CD14-positive monocyte (primary cell): Measurements from ENCODE around the gene SLC35F6. TPM values are rescaled to one million over a fixed set of nuclear protein-coding genes. Genes with fewer than 3 reads are reported as not detected.

Source experiments
- DNase-seq, 3 donors: peaks; one replicate each; pipeline ENCODE4 v3.0.0-alpha.2; 2011 to 2022
- H2AFZ ChIP-seq: 2 replicates; pipeline ENCODE4 v1.6.0; 2012; ENCODE audit warnings: mild to moderate bottlenecking, low read depth, low read length, inconsistent platforms; ENCODE audit not compliant: insufficient read depth, poor library complexity, severe bottlenecking
- H3K27ac ChIP-seq, 2 donors: 1 replicate in 1 of 2; 2 replicates in 1 of 2; pipeline ENCODE4 v1.5.1; 2012 to 2013; ENCODE audit warnings: low read length in 2 of 2, control low read depth in 1 of 2, inconsistent platforms in 1 of 2, low read depth in 1 of 2, mild to moderate bottlenecking in 1 of 2
- H3K27me3 ChIP-seq, 2 donors: one replicate each; pipeline versions ENCODE4 v1.6.0 to v1.6.1; 2011 to 2013; ENCODE audit warnings: low read length in 2 of 2; ENCODE audit not compliant: control insufficient read depth in 2 of 2, insufficient read depth in 2 of 2
- H3K36me3 ChIP-seq, 2 donors: replicated peaks in 1 of 2; 1 replicate in 1 of 2; 2 replicates in 1 of 2; pipeline versions ENCODE4 v1.5.1 to v1.6.1; 2012 to 2013; ENCODE audit warnings: low read length in 2 of 2, control low read depth in 1 of 2, inconsistent platforms in 1 of 2, mild to moderate bottlenecking in 1 of 2; ENCODE audit not compliant: insufficient read depth in 2 of 2, control insufficient read depth in 1 of 2
- H3K4me1 ChIP-seq, 2 donors: 1 replicate in 1 of 2; 2 replicates in 1 of 2; pipeline versions ENCODE4 v1.5.1 to v1.6.1; 2012 to 2013; ENCODE audit warnings: low read length in 2 of 2, control low read depth in 1 of 2, inconsistent platforms in 1 of 2, mild to moderate bottlenecking in 1 of 2, moderate library complexity in 1 of 2; ENCODE audit not compliant: insufficient read depth in 2 of 2, control insufficient read depth in 1 of 2
- H3K4me2 ChIP-seq: replicated peaks from 2 replicates; pipeline ENCODE3; 2012; ENCODE audit warnings: low read length, moderate library complexity, mild to moderate bottlenecking; ENCODE audit not compliant: poor library complexity, severe bottlenecking; ENCODE audit errors: extremely low read depth
- H3K4me3 ChIP-seq, 3 experiments: fragments of 200-600 bp in 1 of 3; sonication (generic) in 1 of 3; replicated peaks in 1 of 3; 1 replicate in 2 of 3; 2 replicates in 1 of 3; pipeline ENCODE4 v1.5.1; 2011 to 2013; ENCODE audit warnings: low read length in 3 of 3, mild to moderate bottlenecking in 3 of 3, control low read depth in 2 of 3, low read depth in 2 of 3, inconsistent platforms in 1 of 3, moderate library complexity in 1 of 3
- H3K79me2 ChIP-seq: 2 replicates; pipeline ENCODE4 v1.6.0; 2012; ENCODE audit warnings: mild to moderate bottlenecking, control low read depth, inconsistent platforms, low read length, moderate library complexity; ENCODE audit not compliant: insufficient read depth
- H3K9ac ChIP-seq: 2 replicates; pipeline ENCODE4 v1.6.0; 2017; ENCODE audit warnings: low read length, mild to moderate bottlenecking; ENCODE audit not compliant: insufficient read depth, poor library complexity, severe bottlenecking
- H3K9me3 ChIP-seq, 2 donors: replicated peaks in 1 of 2; 1 replicate in 1 of 2; 2 replicates in 1 of 2; pipeline versions ENCODE4 v1.5.1 to v1.6.1; 2012 to 2013; ENCODE audit warnings: low read length in 2 of 2, control low read depth in 1 of 2; ENCODE audit not compliant: control insufficient read depth in 1 of 2, insufficient read depth in 1 of 2
- H4K20me1 ChIP-seq: 2 replicates; pipeline ENCODE4 v1.6.0; 2012; ENCODE audit warnings: mild to moderate bottlenecking, low read length, control low read depth, moderate library complexity; ENCODE audit not compliant: insufficient read depth
- H3K27ac Mint-ChIP-seq, 7 donors: one replicate each; pipeline ENCODE4 v1.8.0; 2020; ENCODE audit warnings: mild to moderate bottlenecking in 7 of 7, mixed read lengths in 7 of 7, moderate library complexity in 6 of 7, inconsistent platforms in 2 of 7
- H3K27me3 Mint-ChIP-seq, 3 donors: one replicate each; pipeline ENCODE4 v1.8.0; 2021 to 2022; ENCODE audit warnings: low read depth in 3 of 3, mild to moderate bottlenecking in 3 of 3, mixed read lengths in 3 of 3, moderate library complexity in 3 of 3, inconsistent platforms in 1 of 3
- H3K36me3 Mint-ChIP-seq, 2 donors: one replicate each; pipeline ENCODE4 v1.8.0; 2020; ENCODE audit warnings: mixed read lengths in 2 of 2, inconsistent platforms in 1 of 2, mild to moderate bottlenecking in 1 of 2
- H3K4me1 Mint-ChIP-seq: one replicate; pipeline ENCODE4 v1.8.0; 2020; ENCODE audit warnings: mild to moderate bottlenecking, mixed read lengths
- H3K4me3 Mint-ChIP-seq, 2 donors: one replicate each; pipeline ENCODE4 v1.8.0; 2020; ENCODE audit warnings: mild to moderate bottlenecking in 2 of 2, mixed read lengths in 2 of 2, moderate library complexity in 1 of 2
- H3K9me3 Mint-ChIP-seq, 7 donors: one replicate each; pipeline ENCODE4 v1.8.0; 2020 to 2022; ENCODE audit warnings: mixed read lengths in 7 of 7, mild to moderate bottlenecking in 6 of 7, moderate library complexity in 6 of 7, inconsistent platforms in 2 of 7
- CTCF ChIP-seq: fragments of 200-600 bp; IDR thresholded peaks from one replicate; pipeline ENCODE4 v1.8.0; 2022; ENCODE audit warnings: antibody characterized with exemption, mild to moderate bottlenecking
- WGBS: methylation state at CpG from one replicate; pipeline ENCODE4 v1.1.5; 2013; ENCODE audit warnings: missing lambda C conversion rate; ENCODE audit not compliant: insufficient coverage; 5-methylcytosine and 5-hydroxymethylcytosine counted together
- intact Hi-C, 2 donors: fragments of 100-400 bp; cut with micrococcal nuclease; formaldehyde crosslinking; loops; one replicate each; pipeline versions ENCODE4 v1.15.0 to v1.15.1; 2023
- polyA plus RNA-seq, 3 donors: library from polyadenylated mRNA; depleted of rRNA in 1 of 3; unstranded in 2 of 3; stranded (reverse) in 1 of 3; fragments of 300-500 nt in 2 of 3; fragments of >200 nt in 1 of 3; fragmentation: Illumina TruSeq in 2 of 3; gene quantifications; 1 replicate in 2 of 3; 2 replicates in 1 of 3; pipeline ENCODE4 v1.2.3, GENCODE V29; 2012 to 2021

SLC35F6 gene
- polyA plus RNA-seq, 3 donors: 11.3 to 22.2 (median 15.1) TPM

GRCh38 chr2:26723991-26724750, 39.9 kb upstream of the SLC35F6 start:
- no peak overlapping the region for H2AFZ ChIP-seq
- no peak overlapping the region for H3K27ac ChIP-seq
- Mint-ChIP-seq H3K4me3 (no peak overlapping the region), H3K4me1 (no peaks in the 10 kb centered on the region), H3K36me3 (no peaks in the 10 kb centered on the region), H3K9me3 (peaks cover 0 to 5% (median 0%) of the 10 kb centered on the region in 7 donors), H3K27me3 (peaks cover 15 to 19% (median 16%) of the 10 kb centered on the region in 3 donors), H3K27ac (peak overlapping the region in 1 of 7 donors; percentile 40)
- no peak overlapping the region for H3K4me3 ChIP-seq
- no peaks in the 10 kb centered on the region for H3K36me3 ChIP-seq
- DNase-seq: no peak
- peaks cover 0 to 4% of the 10 kb centered on the region in 2 donors for H3K4me1 ChIP-seq
- peaks cover 0 to 20% of the 10 kb centered on the region in 2 donors for H3K27me3 ChIP-seq
- intact Hi-C loops: no loop called here
- no peaks in the 10 kb centered on the region for H3K79me2 ChIP-seq
- no peaks in the 10 kb centered on the region for H4K20me1 ChIP-seq
- H3K9ac ChIP-seq: no peak overlapping the region
- 85% methylated on average over 11 of the region's 14 CpGs for WGBS
- no peak for TF ChIP-seq CTCF
- no peaks in the 10 kb centered on the region for H3K9me3 ChIP-seq
- H3K4me2 ChIP-seq: no peak overlapping the region

GRCh38 chr2:26724784-26725520, 39.1 kb upstream of the SLC35F6 start:
- intact Hi-C loops: no loop called here
- H3K4me3 ChIP-seq: no peak overlapping the region
- no peak for TF ChIP-seq CTCF
- H2AFZ ChIP-seq: no peak overlapping the region
- Mint-ChIP-seq H3K4me3 (no peak overlapping the region), H3K9me3 (peaks cover 0 to 5% (median 0%) of the 10 kb centered on the region in 7 donors), H3K4me1 (no peaks in the 10 kb centered on the region), H3K27ac (no peak overlapping the region), H3K36me3 (no peaks in the 10 kb centered on the region), H3K27me3 (peaks cover 14 to 22% (median 15%) of the 10 kb centered on the region in 3 donors)
- H3K27me3 ChIP-seq: peaks cover 0 to 25% of the 10 kb centered on the region in 2 donors
- no peaks in the 10 kb centered on the region for H4K20me1 ChIP-seq
- no peaks in the 10 kb centered on the region for H3K36me3 ChIP-seq
- DNase-seq: no peak
- no peaks in the 10 kb centered on the region for H3K79me2 ChIP-seq
- H3K27ac ChIP-seq: no peak overlapping the region
- H3K4me2 ChIP-seq: no peak overlapping the region
- no peak overlapping the region for H3K9ac ChIP-seq
- H3K4me1 ChIP-seq: peaks cover 0 to 4% of the 10 kb centered on the region in 2 donors
- 80% methylated on average over 9 of the region's 14 CpGs for WGBS
- H3K9me3 ChIP-seq: no peaks in the 10 kb centered on the region
